Progenitor cell of endocrine pancreas (in vitro differentiated cells): ENCODE measurements around the gene LYPLAL1. TPM values are rescaled to one million over a fixed set of nuclear protein-coding genes. Genes with fewer than 3 reads are reported as not detected.

Experiments used
- DNase-seq: peaks from one replicate; pipeline ENCODE4 v3.0.0; 2021; ENCODE audit warnings: low spot score; ENCODE audit not compliant: unreplicated experiment
- H3K27ac Mint-ChIP-seq: 2 replicates; pipeline ENCODE4 v1.8.0; 2021; ENCODE audit warnings: mild to moderate bottlenecking, moderate library complexity, mixed read lengths
- H3K27me3 Mint-ChIP-seq: 2 replicates; pipeline ENCODE4 v1.8.0; 2021; ENCODE audit warnings: mixed read lengths
- H3K36me3 Mint-ChIP-seq: 2 replicates; pipeline ENCODE4 v1.8.0; 2022; ENCODE audit warnings: mixed read lengths; ENCODE audit not compliant: insufficient read depth
- H3K4me1 Mint-ChIP-seq: 2 replicates; pipeline ENCODE4 v1.8.0; 2021; ENCODE audit warnings: low read depth, mixed read lengths
- H3K4me3 Mint-ChIP-seq: 2 replicates; pipeline ENCODE4 v1.8.0; 2021; ENCODE audit warnings: low read depth, mild to moderate bottlenecking, moderate library complexity, mixed read lengths
- H3K9me3 Mint-ChIP-seq: 2 replicates; pipeline ENCODE4 v1.8.0; 2021; ENCODE audit warnings: low read depth, mixed read lengths
- long read RNA-seq: library from polyadenylated mRNA; unstranded; transcript quantifications from one replicate; pipeline ENCODE4 v2.0.0, GENCODE V29; 2020
- total RNA-seq: library from RNA; stranded (reverse); gene quantifications from 2 replicates; pipeline ENCODE4 v1.2.1, GENCODE V29; 2021
- TF ChIP-seq, protein P1 (sequence below): fragments of 200-600 bp; sonication (generic); IDR thresholded peaks from one replicate; pipeline ENCODE4 v1.5.0; 2021; ENCODE audit warnings: antibody characterized with exemption, mild to moderate bottlenecking; ENCODE audit not compliant: unreplicated experiment

The LYPLAL1 gene
- 33.0 and 38.2 TPM in 2 replicates for total RNA-seq
- long read RNA-seq, transcript LYPLAL1-202 (5 exons, 1,898 nt) = major isoform, 40 of 81 reads
- long read RNA-seq, transcript LYPLAL1-203 (4 exons, 1,703 nt) = minor isoform, 6 of 81 reads
- long read RNA-seq, partial matches to known transcripts = 10 of 81 reads
- long read RNA-seq, other reads (novel, unspliced or antisense) = 17 of 81 reads

DNA sequence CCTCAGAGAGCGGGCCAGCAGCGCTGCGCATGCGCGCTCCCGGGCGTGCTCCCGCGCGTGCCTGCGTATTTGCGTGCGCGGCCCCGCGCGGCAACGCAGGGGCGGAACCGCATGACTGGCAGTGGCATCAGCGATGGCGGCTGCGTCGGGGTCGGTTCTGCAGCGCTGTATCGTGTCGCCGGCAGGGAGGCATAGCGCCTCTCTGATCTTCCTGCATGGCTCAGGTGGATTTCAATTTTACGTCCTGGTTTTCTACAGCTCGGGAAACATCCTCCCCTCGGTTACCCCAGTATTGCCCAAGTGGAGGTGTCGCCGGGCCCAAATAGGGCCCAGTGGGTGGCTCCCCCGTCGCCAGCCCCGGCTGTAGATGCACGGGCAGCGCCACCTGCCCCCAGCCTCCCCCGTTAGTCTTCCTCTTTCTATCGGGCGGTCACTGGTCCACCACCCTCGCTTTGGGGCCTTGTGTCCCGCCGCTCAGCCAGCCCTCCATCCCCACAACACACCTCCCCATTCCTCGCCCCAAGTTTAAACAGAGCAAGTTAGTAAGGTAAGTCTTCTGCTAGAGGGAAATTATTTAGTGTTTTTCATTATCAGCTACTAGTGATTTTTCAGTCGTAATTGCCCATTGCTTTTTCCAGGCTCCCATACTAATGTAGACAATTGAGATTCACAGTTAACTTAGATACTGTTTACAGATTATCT, at the start of gene LYPLAL1:
TSS of gene LYPLAL1 (plus strand) at position 121 of the 702 bp plus-strand sequence. CDS start at position 134, 13 bp downstream.
- Mint-ChIP-seq H3K27ac (peak within 1 kb of the TSS; percentile 95), H3K4me1 (peaks cover 26% of the 10 kb centered on the region), H3K4me3 (peak within 1 kb of the TSS; percentile 93), H3K27me3 (no peaks in the 10 kb centered on the region), H3K36me3 (peaks cover 5% of the 10 kb centered on the region), H3K9me3 (peaks cover 4% of the 10 kb centered on the region)
- DNase-seq = peak; percentile 84
- TF ChIP-seq, protein P1, sequence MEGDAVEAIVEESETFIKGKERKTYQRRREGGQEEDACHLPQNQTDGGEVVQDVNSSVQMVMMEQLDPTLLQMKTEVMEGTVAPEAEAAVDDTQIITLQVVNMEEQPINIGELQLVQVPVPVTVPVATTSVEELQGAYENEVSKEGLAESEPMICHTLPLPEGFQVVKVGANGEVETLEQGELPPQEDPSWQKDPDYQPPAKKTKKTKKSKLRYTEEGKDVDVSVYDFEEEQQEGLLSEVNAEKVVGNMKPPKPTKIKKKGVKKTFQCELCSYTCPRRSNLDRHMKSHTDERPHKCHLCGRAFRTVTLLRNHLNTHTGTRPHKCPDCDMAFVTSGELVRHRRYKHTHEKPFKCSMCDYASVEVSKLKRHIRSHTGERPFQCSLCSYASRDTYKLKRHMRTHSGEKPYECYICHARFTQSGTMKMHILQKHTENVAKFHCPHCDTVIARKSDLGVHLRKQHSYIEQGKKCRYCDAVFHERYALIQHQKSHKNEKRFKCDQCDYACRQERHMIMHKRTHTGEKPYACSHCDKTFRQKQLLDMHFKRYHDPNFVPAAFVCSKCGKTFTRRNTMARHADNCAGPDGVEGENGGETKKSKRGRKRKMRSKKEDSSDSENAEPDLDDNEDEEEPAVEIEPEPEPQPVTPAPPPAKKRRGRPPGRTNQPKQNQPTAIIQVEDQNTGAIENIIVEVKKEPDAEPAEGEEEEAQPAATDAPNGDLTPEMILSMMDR = peak; percentile 21

- DNase-seq = no peak
- Mint-ChIP-seq H3K4me3 (no peak overlapping the region), H3K9me3 (no peaks in the 10 kb centered on the region), H3K27ac (no peak overlapping the region), H3K36me3 (no peaks in the 10 kb centered on the region), H3K27me3 (no peaks in the 10 kb centered on the region), H3K4me1 (no peaks in the 10 kb centered on the region)
- TF ChIP-seq, protein P1 = no peak
These were observed 49.5 kb upstream of the LYPLAL1 start for GRCh38 chr1:219124163-219124562.

GRCh38 chr1:219125342-219125741, 48.3 kb upstream of the LYPLAL1 start:
- no peak overlapping the region for H3K4me3 Mint-ChIP-seq
- no peaks in the 10 kb centered on the region for H3K36me3 Mint-ChIP-seq
- H3K9me3 Mint-ChIP-seq = no peaks in the 10 kb centered on the region

GRCh38 chr1:219126377-219126776, 47.3 kb upstream of the LYPLAL1 start:
- no peak overlapping the region for H3K27ac Mint-ChIP-seq
- TF ChIP-seq, protein P1 = no peak
- no peak for DNase-seq

More at GRCh38 chr1:219125342-219125741, 48.3 kb upstream of the LYPLAL1 start:
- H3K4me1 Mint-ChIP-seq = no peaks in the 10 kb centered on the region
- TF ChIP-seq, protein P1 = no peak
- no peak overlapping the region for H3K27ac Mint-ChIP-seq
- no peak for DNase-seq
- no peaks in the 10 kb centered on the region for H3K27me3 Mint-ChIP-seq

GRCh38 chr1:219128957-219129356, 44.7 kb upstream of the LYPLAL1 start:
- no peak for DNase-seq
- Mint-ChIP-seq H3K27ac (no peak overlapping the region), H3K36me3 (no peaks in the 10 kb centered on the region), H3K27me3 (no peaks in the 10 kb centered on the region), H3K4me3 (no peak overlapping the region), H3K9me3 (peaks cover 4% of the 10 kb centered on the region), H3K4me1 (no peaks in the 10 kb centered on the region)
- TF ChIP-seq, protein P1 = no peak

More at GRCh38 chr1:219126377-219126776, 47.3 kb upstream of the LYPLAL1 start:
- Mint-ChIP-seq H3K4me1 (no peaks in the 10 kb centered on the region), H3K36me3 (no peaks in the 10 kb centered on the region), H3K4me3 (no peak overlapping the region), H3K27me3 (no peaks in the 10 kb centered on the region), H3K9me3 (no peaks in the 10 kb centered on the region)
